ENCODE results near the gene LCE1D.

LCE1D gene, protein sequence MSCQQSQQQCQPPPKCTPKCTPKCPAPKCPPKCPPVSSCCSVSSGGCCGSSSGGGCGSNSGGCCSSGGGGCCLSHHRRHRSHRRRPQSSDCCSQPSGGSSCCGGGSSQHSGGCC

DNA sequence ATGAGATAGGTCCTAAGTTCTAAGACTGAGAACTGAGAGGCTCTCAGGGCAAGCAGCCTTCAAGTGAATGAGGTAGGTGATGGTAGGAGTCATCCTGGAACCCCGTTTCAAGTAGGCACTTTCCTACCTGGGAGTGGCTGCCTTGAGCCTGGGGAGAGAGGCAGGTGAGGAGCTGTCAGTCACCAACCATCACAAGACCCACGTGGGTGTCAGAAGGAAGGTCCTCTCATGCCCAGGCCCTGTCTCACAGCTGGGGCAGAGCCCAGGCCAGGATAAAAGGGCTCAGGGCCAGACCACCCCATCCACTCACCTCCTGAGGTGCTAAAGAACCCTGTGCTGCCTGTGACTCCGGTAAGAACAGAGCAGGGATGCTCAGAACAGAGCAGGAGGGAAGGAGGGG is at the start of gene LCE1D:
Gene LCE1D (plus strand): TSS at position 301 of the 400 bp plus-strand sequence. CDS start 1,074 bp downstream, outside the sequence.
- TF ChIP-seq, protein P1, sequence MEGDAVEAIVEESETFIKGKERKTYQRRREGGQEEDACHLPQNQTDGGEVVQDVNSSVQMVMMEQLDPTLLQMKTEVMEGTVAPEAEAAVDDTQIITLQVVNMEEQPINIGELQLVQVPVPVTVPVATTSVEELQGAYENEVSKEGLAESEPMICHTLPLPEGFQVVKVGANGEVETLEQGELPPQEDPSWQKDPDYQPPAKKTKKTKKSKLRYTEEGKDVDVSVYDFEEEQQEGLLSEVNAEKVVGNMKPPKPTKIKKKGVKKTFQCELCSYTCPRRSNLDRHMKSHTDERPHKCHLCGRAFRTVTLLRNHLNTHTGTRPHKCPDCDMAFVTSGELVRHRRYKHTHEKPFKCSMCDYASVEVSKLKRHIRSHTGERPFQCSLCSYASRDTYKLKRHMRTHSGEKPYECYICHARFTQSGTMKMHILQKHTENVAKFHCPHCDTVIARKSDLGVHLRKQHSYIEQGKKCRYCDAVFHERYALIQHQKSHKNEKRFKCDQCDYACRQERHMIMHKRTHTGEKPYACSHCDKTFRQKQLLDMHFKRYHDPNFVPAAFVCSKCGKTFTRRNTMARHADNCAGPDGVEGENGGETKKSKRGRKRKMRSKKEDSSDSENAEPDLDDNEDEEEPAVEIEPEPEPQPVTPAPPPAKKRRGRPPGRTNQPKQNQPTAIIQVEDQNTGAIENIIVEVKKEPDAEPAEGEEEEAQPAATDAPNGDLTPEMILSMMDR (IDR thresholded peaks at IDR 0.05; ENCODE audit: low read depth, low read length, missing control alignments): no peak
- no peak within 1 kb of the TSS for H3K4me3 ChIP-seq (ENCODE audit: low read depth, low read length)
- no peak for DNase-seq (ENCODE audit: low read depth)

DNA sequence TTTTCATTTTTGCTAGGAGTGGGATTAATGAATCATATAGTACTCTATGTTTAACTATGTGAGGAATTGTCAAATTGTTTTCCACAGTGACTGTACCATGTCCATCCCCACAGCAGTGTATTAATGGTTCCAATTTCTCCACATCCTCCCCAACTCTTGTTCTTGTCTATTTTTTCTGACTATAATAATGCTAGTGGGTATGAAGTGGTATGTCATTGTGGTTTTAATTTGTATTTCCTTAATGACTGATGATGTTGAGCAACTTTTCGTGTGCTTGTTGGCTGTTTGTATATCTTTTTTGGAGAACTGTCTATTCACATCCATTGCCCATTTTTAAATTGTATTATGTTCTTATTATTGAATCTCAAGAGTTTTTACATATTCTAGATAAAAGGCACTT is 48.7 kb upstream of the LCE1D start:
- TF ChIP-seq, protein P1 (IDR thresholded peaks at IDR 0.05; ENCODE audit: low read depth, low read length, missing control alignments): no peak
- H3K4me3 ChIP-seq (ENCODE audit: low read depth, low read length): no peak overlapping the region
- no peak for DNase-seq (ENCODE audit: low read depth)

DNA sequence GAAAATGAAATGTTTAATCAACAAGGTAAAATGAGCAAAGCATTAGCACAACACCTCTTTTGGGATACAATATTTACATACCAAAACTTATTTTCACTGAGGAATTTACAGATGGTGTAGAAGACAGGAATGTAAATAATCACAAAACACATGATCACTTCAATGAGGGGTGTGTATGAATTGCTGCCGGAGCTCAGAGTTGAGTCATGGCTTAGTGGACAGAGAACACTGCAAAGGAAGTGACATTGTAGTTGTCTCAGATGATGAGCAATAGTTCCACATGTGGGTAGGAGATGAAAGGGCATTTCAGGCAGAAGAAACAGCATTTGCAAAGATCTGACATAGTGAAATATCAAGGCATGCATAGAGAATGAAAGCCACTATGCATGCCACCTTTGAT is 44.3 kb upstream of the LCE1D start:
- no peak overlapping the region for H3K4me3 ChIP-seq (ENCODE audit: low read depth, low read length)
- TF ChIP-seq, protein P1 (IDR thresholded peaks at IDR 0.05; ENCODE audit: low read depth, low read length, missing control alignments): no peak
- no peak for DNase-seq (ENCODE audit: low read depth)

DNA sequence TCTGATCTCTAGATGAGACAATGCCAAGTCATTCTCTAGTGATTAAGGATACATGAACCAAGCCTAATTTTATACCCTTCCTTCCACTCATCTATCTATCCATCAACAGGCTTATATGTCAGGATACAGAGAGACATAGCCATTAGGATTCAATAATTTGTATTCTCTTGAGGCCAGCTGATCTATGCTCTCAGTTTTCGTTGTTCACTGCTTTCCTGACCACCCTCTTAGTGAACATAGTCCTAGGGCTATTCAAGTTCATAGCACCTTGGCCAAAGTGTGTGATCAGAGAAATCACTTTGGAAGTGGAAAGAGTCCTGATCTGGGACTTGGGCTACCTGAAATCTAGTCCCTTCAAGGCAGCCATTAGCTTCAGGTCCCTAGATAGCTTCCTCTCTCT is 42.9 kb upstream of the LCE1D start:
- no peak overlapping the region for H3K4me3 ChIP-seq (ENCODE audit: low read depth, low read length)
- TF ChIP-seq, protein P1 (IDR thresholded peaks at IDR 0.05; ENCODE audit: low read depth, low read length, missing control alignments): no peak
- DNase-seq (ENCODE audit: low read depth): no peak

DNA sequence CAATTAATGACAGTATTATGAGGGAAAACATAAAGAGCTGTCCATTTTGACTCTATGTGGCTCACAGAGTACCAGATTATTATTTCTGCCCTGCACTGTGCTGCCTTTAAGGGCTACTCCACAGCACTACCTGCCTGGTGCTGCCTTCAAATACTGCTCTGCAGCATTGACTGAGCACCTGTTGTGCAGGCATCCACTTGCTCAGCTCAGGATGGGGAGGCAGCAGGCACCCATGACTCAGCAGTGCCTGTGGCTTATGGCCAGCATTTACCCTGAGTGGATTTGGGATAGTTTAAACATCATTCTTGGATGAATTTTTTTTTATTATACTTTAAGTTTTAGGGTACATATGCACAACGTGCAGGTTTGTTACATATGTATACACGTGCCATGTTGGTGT is 39.6 kb upstream of the LCE1D start:
- no peak for DNase-seq (ENCODE audit: low read depth)
- TF ChIP-seq, protein P1 (IDR thresholded peaks at IDR 0.05; ENCODE audit: low read depth, low read length, missing control alignments): no peak
- H3K4me3 ChIP-seq (ENCODE audit: low read depth, low read length): no peak overlapping the region

DNA sequence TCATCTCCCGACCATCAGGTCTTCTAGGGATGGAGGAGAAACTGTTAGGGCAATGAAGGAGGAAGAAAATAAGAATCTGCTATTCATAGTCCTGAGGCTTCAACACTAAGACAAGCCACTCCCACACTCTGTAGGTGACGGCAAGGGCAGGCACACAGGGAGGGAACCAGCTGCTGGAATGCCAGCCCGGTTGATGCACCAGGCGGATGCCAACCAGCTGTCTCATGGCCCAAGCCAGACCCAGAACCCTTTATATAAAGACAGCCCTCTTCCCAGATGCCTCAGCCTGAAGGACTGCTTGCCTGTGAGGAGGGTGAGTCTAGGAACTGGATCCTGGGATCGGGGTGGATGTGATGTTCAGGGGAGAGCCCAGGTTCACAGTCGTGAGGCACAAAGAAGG is 38.8 kb upstream of the LCE1D start, which contains the start of gene KPRP:
Gene KPRP (plus strand): TSS at position 279 of the 400 bp plus-strand sequence. CDS start 1,564 bp downstream, outside the sequence.
- TF ChIP-seq, protein P1 (IDR thresholded peaks at IDR 0.05; ENCODE audit: low read depth, low read length, missing control alignments): no peak
- DNase-seq (ENCODE audit: low read depth): no peak
- no peak within 1 kb of the TSS for H3K4me3 ChIP-seq (ENCODE audit: low read depth, low read length)

DNA sequence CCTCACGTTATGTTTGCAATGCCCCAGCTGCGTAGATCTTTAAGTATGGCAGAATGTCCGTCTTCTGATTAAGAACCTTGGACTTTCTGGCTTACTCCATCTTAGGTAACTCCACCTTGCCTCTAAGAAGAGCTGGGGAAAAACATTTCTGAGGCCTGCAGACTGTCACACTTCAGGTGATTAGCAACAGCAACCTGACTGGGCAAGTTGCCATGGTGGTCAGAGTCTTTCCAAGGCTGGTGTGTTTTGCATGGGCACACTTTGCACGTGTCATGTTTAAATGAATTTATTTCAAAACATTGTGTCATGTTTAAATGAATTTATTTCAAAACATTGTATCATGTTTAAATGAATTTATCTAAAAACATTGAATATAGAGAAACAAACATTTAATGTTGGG is 37.9 kb upstream of the LCE1D start:
- DNase-seq (ENCODE audit: low read depth): no peak

More for the DNA sequence above, 37.9 kb upstream of the LCE1D start:
- TF ChIP-seq, protein P1 (IDR thresholded peaks at IDR 0.05; ENCODE audit: low read depth, low read length, missing control alignments): no peak
- H3K4me3 ChIP-seq (ENCODE audit: low read depth, low read length): no peak overlapping the region

Measured in GM12864 (cell line).